Hepatocyte (in vitro differentiated cells): ENCODE results near the gene CSF2RB. TPM values are rescaled to one million over a fixed set of nuclear protein-coding genes. Genes with fewer than 3 reads are reported as not detected.

Experiments
- DNase-seq: peaks from one replicate; pipeline ENCODE4 v3.0.0-alpha.2; 2016; ENCODE audit warnings: low spot score
- H2AFZ ChIP-seq: fragments of 200-600 bp; sonication (generic); 2 replicates; pipeline ENCODE4 v1.6.0; 2016; ENCODE audit warnings: antibody characterized with exemption, mild to moderate bottlenecking
- H3K27ac ChIP-seq: fragments of 200-600 bp; sonication (generic); 2 replicates; pipeline ENCODE4 v1.5.1; 2016; ENCODE audit warnings: mild to moderate bottlenecking
- H3K27me3 ChIP-seq: fragments of 200-600 bp; sonication (generic); 2 replicates; pipeline ENCODE4 v1.6.1; 2016
- H3K36me3 ChIP-seq: fragments of 200-600 bp; sonication (generic); replicated peaks from 2 replicates; pipeline ENCODE4 v1.5.1; 2016; ENCODE audit warnings: low read depth; ENCODE audit not compliant: insufficient read depth
- H3K4me1 ChIP-seq: fragments of 200-600 bp; sonication (generic); 2 replicates; pipeline ENCODE4 v1.5.1; 2016; ENCODE audit warnings: mild to moderate bottlenecking, moderate library complexity; ENCODE audit not compliant: insufficient read depth
- H3K4me2 ChIP-seq: fragments of 200-600 bp; sonication (generic); 2 replicates; pipeline ENCODE4 v1.6.0; 2016
- H3K4me3 ChIP-seq: fragments of 200-600 bp; sonication (generic); 2 replicates; pipeline ENCODE4 v1.5.1; 2016; ENCODE audit warnings: mild to moderate bottlenecking
- H3K79me2 ChIP-seq: fragments of 200-600 bp; sonication (generic); 2 replicates; pipeline ENCODE4 v1.6.0; 2017; ENCODE audit warnings: mild to moderate bottlenecking
- H3K9me2 ChIP-seq: fragments of 200-600 bp; sonication (generic); replicated peaks from 2 replicates; pipeline ENCODE4 v1.6.0; 2017; ENCODE audit warnings: mild to moderate bottlenecking; ENCODE audit not compliant: insufficient read depth
- H3K9me3 ChIP-seq: fragments of 200-600 bp; sonication (generic); 2 replicates; pipeline ENCODE4 v1.5.1; 2016; ENCODE audit warnings: low read depth, mild to moderate bottlenecking
- H4K20me1 ChIP-seq: fragments of 200-600 bp; sonication (generic); 2 replicates; pipeline ENCODE4 v1.6.0; 2016; ENCODE audit warnings: mild to moderate bottlenecking; ENCODE audit not compliant: insufficient read depth, poor library complexity, severe bottlenecking
- EZH2 ChIP-seq: fragments of 200-600 bp; sonication (generic); IDR thresholded peaks from 2 replicates; pipeline ENCODE4 v1.6.1; 2016; ENCODE audit warnings: antibody characterized with exemption, mild to moderate bottlenecking, borderline replicate concordance
- EZH2phosphoT487 ChIP-seq: fragments of 200-600 bp; sonication (generic); IDR thresholded peaks from one replicate; pipeline ENCODE4 v1.6.1; 2018; ENCODE audit warnings: antibody characterized with exemption, mild to moderate bottlenecking, low read depth, moderate library complexity; ENCODE audit not compliant: unreplicated experiment, severe bottlenecking
- WGBS: methylation state at CpG from one replicate; pipeline ENCODE4 v1.1.6; 2016; ENCODE audit warnings: low lambda C conversion rate; ENCODE audit errors: missing lambda C conversion rate; 5-methylcytosine and 5-hydroxymethylcytosine counted together
- polyA plus RNA-seq: library from polyadenylated mRNA; unstranded; fragments of >200 nt; fragmentation: Nextera tagmentation; extraction: Ambion mirVana; gene quantifications from 2 replicates; pipeline ENCODE4 v1.2.1, GENCODE V29; 2016
- total RNA-seq: library from RNA; depleted of rRNA; stranded (reverse); fragments of >200 nt; gene quantifications from 2 replicates; pipeline ENCODE4 v1.2.3, GENCODE V29; 2014
- TF ChIP-seq, protein P1 (sequence below): fragments of 200-600 bp; sonication (generic); IDR thresholded peaks from 2 replicates; pipeline ENCODE4 v1.5.1; 2016; ENCODE audit warnings: antibody characterized with exemption, mild to moderate bottlenecking; ENCODE audit not compliant: poor library complexity

The CSF2RB gene
- total and polyA plus RNA-seq, 2 experiments from 2014 or later, result 0.83 TPM; not detected in 1

DNA sequence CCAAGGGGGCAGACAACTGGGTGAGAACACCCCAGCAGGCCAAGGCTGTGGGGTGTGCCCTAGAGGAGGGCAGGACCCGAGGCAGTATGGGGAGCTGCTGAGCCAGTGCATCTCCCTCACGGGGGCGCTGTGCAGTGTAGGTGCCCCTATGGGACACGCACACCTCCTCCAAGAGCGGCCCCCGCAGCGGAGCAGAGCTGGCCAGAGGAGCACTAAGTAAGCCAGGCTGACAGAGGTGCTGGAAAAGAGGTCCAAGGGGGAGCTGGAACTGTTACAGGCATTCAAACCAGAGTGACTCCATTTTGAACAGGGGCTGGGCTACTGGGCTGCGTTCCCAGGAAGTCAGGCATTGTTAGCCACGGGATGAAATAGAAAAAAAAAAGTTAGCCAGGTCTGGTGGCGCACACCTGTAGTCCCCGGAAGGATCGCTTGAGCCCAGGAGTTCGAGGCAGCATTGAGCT lies 64.0 kb downstream of the CSF2RB start:
- TF ChIP-seq EZH2 (no peak), EZH2phosphoT487 (no peak)
- TF ChIP-seq, protein P1, sequence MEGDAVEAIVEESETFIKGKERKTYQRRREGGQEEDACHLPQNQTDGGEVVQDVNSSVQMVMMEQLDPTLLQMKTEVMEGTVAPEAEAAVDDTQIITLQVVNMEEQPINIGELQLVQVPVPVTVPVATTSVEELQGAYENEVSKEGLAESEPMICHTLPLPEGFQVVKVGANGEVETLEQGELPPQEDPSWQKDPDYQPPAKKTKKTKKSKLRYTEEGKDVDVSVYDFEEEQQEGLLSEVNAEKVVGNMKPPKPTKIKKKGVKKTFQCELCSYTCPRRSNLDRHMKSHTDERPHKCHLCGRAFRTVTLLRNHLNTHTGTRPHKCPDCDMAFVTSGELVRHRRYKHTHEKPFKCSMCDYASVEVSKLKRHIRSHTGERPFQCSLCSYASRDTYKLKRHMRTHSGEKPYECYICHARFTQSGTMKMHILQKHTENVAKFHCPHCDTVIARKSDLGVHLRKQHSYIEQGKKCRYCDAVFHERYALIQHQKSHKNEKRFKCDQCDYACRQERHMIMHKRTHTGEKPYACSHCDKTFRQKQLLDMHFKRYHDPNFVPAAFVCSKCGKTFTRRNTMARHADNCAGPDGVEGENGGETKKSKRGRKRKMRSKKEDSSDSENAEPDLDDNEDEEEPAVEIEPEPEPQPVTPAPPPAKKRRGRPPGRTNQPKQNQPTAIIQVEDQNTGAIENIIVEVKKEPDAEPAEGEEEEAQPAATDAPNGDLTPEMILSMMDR, result peak; percentile 48
- H3K27ac ChIP-seq, result peak overlapping the region; percentile 28
- H3K9me2 ChIP-seq, result no peaks in the 10 kb centered on the region
- peaks cover 3% of the 10 kb centered on the region for H3K4me1 ChIP-seq
- no peaks in the 10 kb centered on the region for H3K79me2 ChIP-seq
- peak overlapping the region; percentile 47 for H3K4me3 ChIP-seq
- H3K4me2 ChIP-seq, result peak overlapping the region; percentile 81
- H3K36me3 ChIP-seq, result no peaks in the 10 kb centered on the region
- H2AFZ ChIP-seq, result peak overlapping the region; percentile 81
- no peaks in the 10 kb centered on the region for H4K20me1 ChIP-seq
- 36% methylated on average over 13 of the region's 13 CpGs for WGBS
- no peaks in the 10 kb centered on the region for H3K9me3 ChIP-seq
- peak; percentile 79 for DNase-seq
- no peaks in the 10 kb centered on the region for H3K27me3 ChIP-seq

DNA sequence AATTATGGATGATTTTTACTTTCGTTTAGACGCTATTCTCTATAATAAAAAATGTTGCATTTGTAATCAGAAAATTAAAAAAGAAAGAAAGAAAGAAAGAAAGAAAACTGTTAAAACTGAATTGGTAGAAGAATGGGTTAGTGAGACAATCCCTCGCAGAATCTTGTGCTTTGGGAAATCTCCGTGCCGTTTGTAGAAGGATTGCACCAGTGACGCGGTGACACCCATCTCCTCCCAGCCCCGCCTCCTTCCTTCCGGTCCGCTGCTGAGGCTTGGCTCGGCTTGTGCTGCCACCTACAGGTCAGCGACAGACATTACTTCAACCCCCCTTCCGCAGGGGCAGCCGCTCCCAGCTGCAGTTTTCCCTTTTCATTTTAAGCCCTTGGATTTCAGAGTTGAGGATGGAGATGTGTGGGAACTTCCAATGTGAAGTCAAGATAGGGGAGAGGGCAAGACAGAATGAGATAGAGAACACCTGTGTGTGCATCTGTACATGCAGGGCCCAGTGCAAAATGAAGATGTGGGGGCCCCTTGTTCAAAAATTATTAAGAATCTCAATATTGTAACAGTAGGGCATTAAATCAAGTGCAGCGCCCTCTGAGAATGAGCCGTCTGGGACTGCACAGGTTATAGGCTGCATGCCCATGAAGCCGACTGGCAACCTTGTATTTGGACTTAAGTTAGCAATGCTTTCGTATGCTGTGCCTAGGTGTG lies 64.7 kb downstream of the CSF2RB start:
- Histone ChIP-seq H3K4me2 (peak overlapping the region; percentile 81), H3K27ac (peak overlapping the region; percentile 28), H4K20me1 (no peaks in the 10 kb centered on the region), H3K27me3 (no peaks in the 10 kb centered on the region), H3K36me3 (no peaks in the 10 kb centered on the region), H3K4me3 (peak overlapping the region; percentile 47), H3K9me2 (no peaks in the 10 kb centered on the region), H3K9me3 (no peaks in the 10 kb centered on the region), H3K79me2 (no peaks in the 10 kb centered on the region), H2AFZ (peak overlapping the region; percentile 81), H3K4me1 (peaks cover 3% of the 10 kb centered on the region)
- DNase-seq, result peak; percentile 95
- TF ChIP-seq, protein P1, result peak; percentile 93
- no peak for TF ChIP-seq EZH2phosphoT487
- WGBS, result 20% methylated on average over 18 of the region's 18 CpGs

DNA sequence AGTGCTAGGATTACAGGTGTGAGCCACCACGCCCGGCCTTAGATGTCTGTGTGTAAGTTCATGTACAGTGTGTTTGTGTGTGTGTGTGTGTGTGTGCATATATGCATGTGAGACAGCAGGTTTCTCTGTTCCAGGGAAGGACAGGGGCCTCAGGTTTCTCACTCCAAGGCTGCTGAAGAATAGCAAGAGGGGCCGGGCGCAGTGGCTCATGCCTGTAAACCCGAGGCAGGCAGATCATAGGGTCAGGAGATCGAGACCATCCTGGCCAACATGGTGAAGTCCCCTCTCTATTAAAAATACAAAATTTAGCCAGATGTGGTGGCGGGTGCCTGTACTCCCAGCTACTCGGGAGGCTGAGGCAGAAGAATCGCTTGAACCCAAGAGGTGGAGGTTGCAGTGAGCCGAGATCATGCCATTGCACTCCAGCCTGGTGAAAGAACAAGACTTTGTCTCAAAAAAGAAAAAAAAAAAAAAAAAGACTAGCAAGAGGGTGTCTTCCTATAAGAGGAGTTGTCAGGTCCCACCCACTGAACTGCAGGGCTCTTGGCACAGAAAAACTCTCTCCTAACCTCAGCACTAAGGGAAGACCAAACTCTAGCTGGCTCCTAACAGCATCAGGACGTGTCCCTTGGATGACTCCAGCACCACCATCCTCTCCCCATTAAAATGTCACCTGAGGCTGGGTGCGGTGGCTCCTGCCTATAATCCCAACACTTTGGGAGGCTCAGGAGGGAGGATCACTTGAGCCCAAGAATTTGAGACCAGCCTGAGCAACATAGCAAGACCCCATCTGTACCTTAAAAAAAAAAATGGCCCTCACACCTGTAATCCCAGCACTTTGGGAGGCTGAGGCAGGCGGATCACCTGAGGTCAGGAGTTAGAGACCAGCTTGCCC lies 65.8 kb downstream of the CSF2RB start:
- Histone ChIP-seq H3K4me1 (peaks cover 3% of the 10 kb centered on the region), H3K4me3 (no peak overlapping the region), H2AFZ (no peak overlapping the region), H3K9me3 (no peaks in the 10 kb centered on the region), H3K27ac (no peak overlapping the region), H3K79me2 (no peaks in the 10 kb centered on the region), H3K27me3 (no peaks in the 10 kb centered on the region), H3K9me2 (no peaks in the 10 kb centered on the region), H3K4me2 (no peak overlapping the region), H3K36me3 (no peaks in the 10 kb centered on the region), H4K20me1 (no peaks in the 10 kb centered on the region)
- no peak for TF ChIP-seq EZH2
- TF ChIP-seq, protein P1, result no peak
- no peak for TF ChIP-seq EZH2phosphoT487
- DNase-seq, result no peak
- 87% methylated on average over 13 of the region's 13 CpGs for WGBS
